ENCODE measurements around the gene TEX28.
"Not testable (repeated sequence)": the region's sequence is repeated elsewhere in the genome, so short reads cannot be mapped to it uniquely, and the experiment has no call there.

Gene TEX28

GRCh38 chrX:154296731-154297130 is 1.8 kb upstream of the TEX28 start:
- no peaks in the 10 kb centered on the region for H3K36me3 ChIP-seq (ENCODE audit: control insufficient read depth, insufficient read depth, low read length)
- H3K9me3 ChIP-seq (ENCODE audit: control insufficient read depth, low read length): no peaks in the 10 kb centered on the region
- H3K4me1 ChIP-seq (ENCODE audit: control insufficient read depth, insufficient read depth, low read length, poor library complexity, severe bottlenecking): no peaks in the 10 kb centered on the region
- no peak overlapping the region for H3K4me3 ChIP-seq (ENCODE audit: extremely low read depth, insufficient read depth, low read length, poor library complexity, severe bottlenecking)
- 90 to 96% methylated on average over 18 of the region's 18 CpGs for WGBS, 2 experiments (ENCODE audit: insufficient coverage in 2 of 2)
- H3K27ac ChIP-seq (ENCODE audit: low read depth, low read length, severe bottlenecking): no peak overlapping the region

- WGBS, 2 experiments (ENCODE audit: insufficient coverage in 2 of 2): 96 to 97% methylated on average over 10 to 31 of the region's 37 CpGs
- Histone ChIP-seq H3K4me3 (ENCODE audit: extremely low read depth, insufficient read depth, low read length, poor library complexity, severe bottlenecking) (no peak within 1 kb of the TSS), H3K4me1 (ENCODE audit: control insufficient read depth, insufficient read depth, low read length, poor library complexity, severe bottlenecking) (no peaks in the 10 kb centered on the region), H3K36me3 (ENCODE audit: control insufficient read depth, insufficient read depth, low read length) (no peaks in the 10 kb centered on the region), H3K9me3 (ENCODE audit: control insufficient read depth, low read length) (no peaks in the 10 kb centered on the region), H3K27ac (ENCODE audit: low read depth, low read length, severe bottlenecking) (no peak within 1 kb of the TSS)
Observed at GRCh38 chrX:154295664-154296310, 863 bp upstream of the TEX28 start, which contains the start of gene TKTL1. Gene TKTL1, plus strand, starts transcription at chrX:154295795. Its CDS starts 65 bp downstream, at chrX:154295860.

GRCh38 chrX:154286406-154286805 is 8.5 kb downstream of the TEX28 start:
- no CpG with 5 or more reads among the region's 10 CpGs for whole genome bisulfite sequencing, 2 experiments (ENCODE audit: insufficient coverage in 2 of 2)
- H3K36me3 ChIP-seq (ENCODE audit: control insufficient read depth, insufficient read depth, low read length); H3K9me3 ChIP-seq (ENCODE audit: control insufficient read depth, low read length); H3K4me1 ChIP-seq (ENCODE audit: control insufficient read depth, insufficient read depth, low read length, poor library complexity, severe bottlenecking); H3K27ac ChIP-seq (ENCODE audit: low read depth, low read length, severe bottlenecking); H3K4me3 ChIP-seq (ENCODE audit: extremely low read depth, insufficient read depth, low read length, poor library complexity, severe bottlenecking): not testable (repeated sequence)

- not testable (repeated sequence) for H3K4me1 ChIP-seq (ENCODE audit: control insufficient read depth, insufficient read depth, low read length, poor library complexity, severe bottlenecking); H3K27ac ChIP-seq (ENCODE audit: low read depth, low read length, severe bottlenecking); H3K36me3 ChIP-seq (ENCODE audit: control insufficient read depth, insufficient read depth, low read length); H3K4me3 ChIP-seq (ENCODE audit: extremely low read depth, insufficient read depth, low read length, poor library complexity, severe bottlenecking); H3K9me3 ChIP-seq (ENCODE audit: control insufficient read depth, low read length)
- no CpG with 5 or more reads among the region's 23 CpGs for WGBS, 2 experiments (ENCODE audit: insufficient coverage in 2 of 2)
Observed at GRCh38 chrX:154284489-154285338, 10.2 kb downstream of the TEX28 start.

- no CpG with 5 or more reads among the region's 3 CpGs for WGBS, 2 experiments (ENCODE audit: insufficient coverage in 2 of 2)
- not testable (repeated sequence) for H3K4me3 ChIP-seq (ENCODE audit: extremely low read depth, insufficient read depth, low read length, poor library complexity, severe bottlenecking); H3K27ac ChIP-seq (ENCODE audit: low read depth, low read length, severe bottlenecking); H3K36me3 ChIP-seq (ENCODE audit: control insufficient read depth, insufficient read depth, low read length); H3K9me3 ChIP-seq (ENCODE audit: control insufficient read depth, low read length); H3K4me1 ChIP-seq (ENCODE audit: control insufficient read depth, insufficient read depth, low read length, poor library complexity, severe bottlenecking)
Observed at GRCh38 chrX:154269245-154269644, 25.7 kb downstream of the TEX28 start.

GRCh38 chrX:154263072-154263471 is 31.9 kb downstream of the TEX28 start:
- WGBS, 2 experiments (ENCODE audit: insufficient coverage in 2 of 2): no CpG with 5 or more reads among the region's 6 CpGs
- not testable (repeated sequence) for H3K36me3 ChIP-seq (ENCODE audit: control insufficient read depth, insufficient read depth, low read length); H3K4me3 ChIP-seq (ENCODE audit: extremely low read depth, insufficient read depth, low read length, poor library complexity, severe bottlenecking); H3K9me3 ChIP-seq (ENCODE audit: control insufficient read depth, low read length); H3K4me1 ChIP-seq (ENCODE audit: control insufficient read depth, insufficient read depth, low read length, poor library complexity, severe bottlenecking); H3K27ac ChIP-seq (ENCODE audit: low read depth, low read length, severe bottlenecking)

- H3K4me1 ChIP-seq (ENCODE audit: control insufficient read depth, insufficient read depth, low read length, poor library complexity, severe bottlenecking); H3K27ac ChIP-seq (ENCODE audit: low read depth, low read length, severe bottlenecking); H3K36me3 ChIP-seq (ENCODE audit: control insufficient read depth, insufficient read depth, low read length); H3K4me3 ChIP-seq (ENCODE audit: extremely low read depth, insufficient read depth, low read length, poor library complexity, severe bottlenecking); H3K9me3 ChIP-seq (ENCODE audit: control insufficient read depth, low read length): not testable (repeated sequence)
- WGBS, 2 experiments (ENCODE audit: insufficient coverage in 2 of 2): no CpG with 5 or more reads among the region's 10 CpGs
Observed at GRCh38 chrX:154258711-154259110, 36.2 kb downstream of the TEX28 start.

- H3K4me3 ChIP-seq (ENCODE audit: extremely low read depth, insufficient read depth, low read length, poor library complexity, severe bottlenecking); H3K4me1 ChIP-seq (ENCODE audit: control insufficient read depth, insufficient read depth, low read length, poor library complexity, severe bottlenecking); H3K27ac ChIP-seq (ENCODE audit: low read depth, low read length, severe bottlenecking); H3K9me3 ChIP-seq (ENCODE audit: control insufficient read depth, low read length); H3K36me3 ChIP-seq (ENCODE audit: control insufficient read depth, insufficient read depth, low read length): not testable (repeated sequence)
- WGBS, 2 experiments (ENCODE audit: insufficient coverage in 2 of 2): no CpG with 5 or more reads among the region's 17 CpGs
Observed at GRCh38 chrX:154257282-154257681, 37.6 kb downstream of the TEX28 start, which contains the start of gene OPN1MW3. Gene OPN1MW3, plus strand, starts transcription at chrX:154257582. Its CDS starts 38 bp downstream, at chrX:154257620.

GRCh38 chrX:154248076-154248475 is 46.8 kb downstream of the TEX28 start:
- not testable (repeated sequence) for H3K36me3 ChIP-seq (ENCODE audit: control insufficient read depth, insufficient read depth, low read length); H3K9me3 ChIP-seq (ENCODE audit: control insufficient read depth, low read length); H3K4me1 ChIP-seq (ENCODE audit: control insufficient read depth, insufficient read depth, low read length, poor library complexity, severe bottlenecking); H3K4me3 ChIP-seq (ENCODE audit: extremely low read depth, insufficient read depth, low read length, poor library complexity, severe bottlenecking); H3K27ac ChIP-seq (ENCODE audit: low read depth, low read length, severe bottlenecking)
- WGBS, 2 experiments (ENCODE audit: insufficient coverage in 2 of 2): no CpG with 5 or more reads among the region's 10 CpGs

- H3K27ac ChIP-seq (ENCODE audit: low read depth, low read length, severe bottlenecking); H3K9me3 ChIP-seq (ENCODE audit: control insufficient read depth, low read length); H3K4me3 ChIP-seq (ENCODE audit: extremely low read depth, insufficient read depth, low read length, poor library complexity, severe bottlenecking); H3K4me1 ChIP-seq (ENCODE audit: control insufficient read depth, insufficient read depth, low read length, poor library complexity, severe bottlenecking); H3K36me3 ChIP-seq (ENCODE audit: control insufficient read depth, insufficient read depth, low read length): not testable (repeated sequence)
- no CpG with 5 or more reads among the region's 17 CpGs for WGBS, 2 experiments (ENCODE audit: insufficient coverage in 2 of 2)
Observed at GRCh38 chrX:154247377-154248045, 47.4 kb downstream of the TEX28 start.
